ENCODE results near the gene FLNB.

DNA sequence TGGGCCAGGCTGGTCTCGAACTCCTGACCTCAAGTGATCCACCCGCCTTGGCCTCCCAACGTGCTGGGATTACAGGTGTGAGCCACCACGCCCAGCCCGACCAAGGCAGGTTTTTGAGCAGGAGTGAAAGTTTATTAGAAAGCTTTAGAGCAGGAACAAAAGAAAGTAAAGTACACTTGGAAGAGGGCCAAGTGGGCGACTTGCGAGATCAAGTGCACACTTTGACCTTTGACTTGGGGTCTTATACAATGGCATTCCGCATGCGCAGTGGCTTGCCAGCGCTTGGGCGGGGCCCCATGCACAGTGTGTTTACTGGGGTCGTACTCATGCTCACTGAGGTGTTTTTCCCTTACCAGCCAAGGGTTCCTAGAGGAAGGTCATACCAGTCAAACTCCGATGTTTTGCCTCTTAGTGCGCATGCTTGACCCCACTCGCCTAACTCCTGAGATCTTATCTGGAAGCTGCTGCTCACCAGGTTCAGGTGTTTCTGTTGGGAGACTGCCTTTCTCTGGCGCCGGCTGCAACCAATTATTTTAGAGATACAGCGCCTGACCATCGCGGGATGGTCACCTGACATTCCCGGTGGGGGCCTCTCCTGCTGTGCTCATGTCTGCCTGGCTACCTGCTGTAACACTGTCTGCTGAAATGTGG is 46.9 kb upstream of the FLNB start:
- no peak for TF ChIP-seq ZNF143 (CRISPR knock-in tag; IDR thresholded peaks at IDR 0.05)
- TF ChIP-seq CEBPB (tag; IDR thresholded peaks at IDR 0.05), result no peak
- no peak for TF ChIP-seq TAF1 (IDR thresholded peaks at IDR 0.05; ENCODE audit: control insufficient read depth, extremely low read depth, insufficient read depth, low read length, severe bottlenecking)
- peak; percentile 71 for TF ChIP-seq NFIC (IDR thresholded peaks at IDR 0.05)
- TF ChIP-seq ZC3H4 (CRISPR knock-in tag; IDR thresholded peaks at IDR 0.05; ENCODE audit: borderline replicate concordance), result no peak
- TF ChIP-seq CREB1 (IDR thresholded peaks at IDR 0.05), result no peak
- no peak for TF ChIP-seq CREB1 (CRISPR knock-in tag; IDR thresholded peaks at IDR 0.05)
- no peak for TF ChIP-seq HCFC1 (IDR thresholded peaks at IDR 0.05; ENCODE audit: low read depth, low read length)
- TF ChIP-seq SIN3A (IDR thresholded peaks at IDR 0.05; ENCODE audit: borderline replicate concordance in 2 of 2, control insufficient read depth in 1 of 2, low read depth in 2 of 2, low read length in 2 of 2), result no peak
- TF ChIP-seq FIP1L1 (IDR thresholded peaks at IDR 0.05; ENCODE audit: low read depth, low read length, poor library complexity, severe bottlenecking), result no peak

Measured in K562 (cell line).